ENCODE data around the gene KRTAP9-6. TPM values are rescaled to one million over a fixed set of nuclear protein-coding genes. Genes with fewer than 3 reads are reported as not detected.
"Not testable (repeated sequence)": the region's sequence is repeated elsewhere in the genome, so short reads cannot be mapped to it uniquely, and the experiment has no call there.

Gene KRTAP9-6
- total RNA-seq, 1 experiment from 2014 or later = not detected

DNA sequence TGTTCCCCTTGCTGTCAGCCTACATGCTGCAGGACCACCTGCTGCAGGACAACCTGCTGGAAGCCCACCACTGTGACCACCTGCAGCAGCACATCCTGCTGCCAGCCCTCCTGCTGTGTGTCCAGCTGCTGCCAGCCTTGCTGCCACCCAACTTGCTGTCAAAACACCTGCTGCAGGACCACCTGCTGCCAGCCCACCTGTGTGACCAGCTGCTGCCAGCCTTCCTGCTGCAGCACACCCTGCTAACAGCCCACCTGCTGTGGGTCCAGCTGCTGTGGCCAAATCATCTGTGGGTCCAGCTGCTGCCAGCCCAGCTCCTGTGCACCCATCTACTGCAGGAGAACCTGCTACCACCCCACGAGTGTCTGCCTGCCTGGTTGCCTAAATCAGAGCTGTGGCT lies 6.1 kb downstream of the KRTAP9-6 start:
- not testable (repeated sequence) for DNase-seq (ENCODE audit: low spot score)

DNA sequence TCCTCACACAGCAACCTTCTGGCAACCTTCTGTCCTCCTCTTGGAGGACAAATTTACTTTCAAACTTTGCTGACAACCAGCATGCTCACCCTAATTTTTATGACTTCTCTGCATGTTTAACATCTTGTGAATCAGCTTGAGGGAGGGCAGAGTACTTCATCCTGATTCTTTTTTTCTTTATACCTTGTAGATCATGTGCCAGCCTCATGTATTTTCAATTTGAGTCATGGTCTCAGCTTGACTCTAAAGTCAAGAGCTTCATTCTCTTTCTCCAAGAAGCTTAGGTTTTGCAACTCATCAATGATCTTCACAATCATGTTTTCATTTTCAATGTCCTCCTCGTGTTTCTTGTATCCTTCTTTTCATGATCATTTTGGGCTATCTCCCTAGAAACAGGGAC lies 6.7 kb downstream of the KRTAP9-6 start:
- no peak for DNase-seq (ENCODE audit: low spot score)

DNA sequence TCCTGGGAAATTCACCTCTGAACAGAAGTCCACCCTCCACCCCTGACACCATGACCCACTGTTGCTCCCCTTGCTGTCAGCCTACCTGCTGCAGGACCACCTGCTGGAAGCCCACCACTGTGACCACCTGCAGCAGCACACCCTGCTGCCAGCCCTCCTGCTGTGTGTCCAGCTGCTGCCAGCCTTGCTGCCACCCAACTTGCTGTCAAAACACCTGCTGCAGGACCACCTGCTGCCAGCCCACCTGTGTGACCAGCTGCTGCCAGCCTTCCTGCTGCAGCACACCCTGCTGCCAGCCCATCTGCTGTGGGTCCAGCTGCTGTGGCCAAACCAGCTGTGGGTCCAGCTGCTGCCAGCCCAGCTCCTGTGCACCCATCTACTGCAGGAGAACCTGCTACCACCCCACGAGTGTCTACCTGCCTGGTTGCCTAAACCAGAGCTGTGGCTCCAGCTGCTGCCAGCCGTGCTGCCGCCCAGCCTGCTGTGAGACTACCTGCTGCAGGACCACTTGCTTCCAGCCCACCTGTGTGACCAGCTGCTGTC lies 10.5 kb downstream of the KRTAP9-6 start, which contains the start of gene KRTAP9-7:
Gene KRTAP9-7 (plus strand): TSS at position 51 of the 543 bp plus-strand sequence. CDS start 0 bp downstream, at position 51.
- not testable (repeated sequence) for DNase-seq (ENCODE audit: low spot score)

DNA sequence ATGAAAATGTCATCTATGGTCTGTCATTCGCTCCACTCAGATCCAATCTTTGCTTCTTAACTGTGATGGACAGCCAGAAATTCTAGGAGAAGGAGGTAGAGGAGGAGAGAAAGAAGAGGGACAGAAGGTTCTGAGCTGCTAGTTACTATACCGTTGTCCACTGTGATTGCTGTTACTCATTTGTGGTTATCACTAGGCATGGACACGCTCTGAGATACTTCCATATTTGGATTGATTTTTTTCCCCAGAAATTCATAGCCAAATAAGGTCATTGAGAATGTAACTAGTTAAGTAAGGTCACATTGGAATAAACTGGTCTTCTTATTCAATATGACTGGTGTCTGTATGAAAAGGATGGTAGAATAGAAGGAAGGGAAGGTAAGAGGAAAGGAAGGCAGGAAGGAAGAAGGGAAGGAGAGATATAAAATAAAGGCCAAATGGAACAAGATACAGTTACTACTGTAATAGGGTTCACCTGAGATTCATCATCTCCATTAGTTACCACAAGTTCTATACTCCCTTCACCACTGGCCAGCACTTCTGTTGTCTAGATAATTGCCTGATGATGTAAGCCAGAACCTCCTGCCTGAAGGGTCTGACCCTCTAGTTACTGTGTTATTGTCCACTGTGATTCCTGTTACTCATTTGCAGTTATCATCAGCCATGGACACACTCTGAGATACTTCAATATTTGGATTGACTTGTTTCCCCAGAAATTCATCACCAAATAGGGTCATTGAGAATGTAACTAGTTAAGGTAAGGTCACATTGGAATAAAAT lies 13.2 kb downstream of the KRTAP9-6 start:
- no peak for DNase-seq (ENCODE audit: low spot score)

DNA sequence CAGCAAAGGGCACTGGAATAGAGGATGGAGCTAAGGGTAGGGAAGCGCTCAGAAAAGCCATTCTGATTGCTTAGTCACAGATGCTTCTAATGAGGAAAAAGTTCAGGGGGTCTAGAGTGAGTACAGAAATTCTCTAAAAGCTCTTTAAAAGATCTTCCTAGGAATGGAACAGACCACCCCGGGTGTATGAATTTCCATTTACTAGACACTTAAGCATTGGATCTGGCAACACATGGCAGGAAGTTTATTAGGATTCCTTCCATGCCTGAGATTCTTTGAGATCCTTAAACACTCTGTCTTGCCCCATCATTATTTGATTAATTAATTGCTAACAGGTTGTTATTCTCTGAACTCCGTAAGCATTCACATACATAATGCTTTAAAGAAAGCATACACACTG lies 18.9 kb downstream of the KRTAP9-6 start:
- DNase-seq (ENCODE audit: low spot score) = no peak

DNA sequence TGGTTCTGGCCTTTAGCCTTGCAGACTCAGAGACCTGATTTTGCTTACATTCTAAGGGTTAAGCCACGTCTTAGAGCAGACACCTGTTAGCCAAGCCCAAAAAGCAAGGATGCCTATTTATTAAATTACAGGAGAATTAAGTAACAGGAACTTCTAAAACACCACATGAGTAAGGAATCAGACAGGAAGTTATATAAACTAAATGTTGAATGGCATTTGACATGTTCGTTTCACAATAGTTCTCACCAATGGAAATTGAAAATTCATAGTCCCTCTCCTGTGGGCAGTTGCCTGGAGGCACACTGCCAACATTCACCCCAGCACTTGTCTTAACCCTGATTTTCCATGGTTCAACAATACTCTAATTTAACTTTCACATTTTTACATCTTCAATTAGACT lies 19.4 kb downstream of the KRTAP9-6 start:
- DNase-seq (ENCODE audit: low spot score) = no peak

DNA sequence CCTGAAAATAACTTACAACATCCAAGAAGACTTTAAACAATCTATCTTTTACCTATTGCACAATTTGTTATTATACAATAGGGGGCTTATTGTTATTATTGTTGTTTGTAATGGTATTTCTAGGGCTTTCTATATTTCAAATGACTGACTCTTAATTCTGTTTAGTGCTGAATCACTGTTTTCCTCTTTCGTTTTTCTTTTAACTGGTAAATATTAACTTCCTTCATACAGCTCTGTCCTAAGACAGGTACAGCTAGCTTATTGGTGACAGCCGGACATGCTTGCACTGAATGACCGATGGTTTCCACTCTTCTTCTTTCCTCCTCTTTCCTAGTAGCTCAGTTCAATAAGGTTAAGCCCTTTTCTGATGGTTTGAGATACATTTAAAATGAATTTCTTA lies 21.9 kb downstream of the KRTAP9-6 start:
- no peak for DNase-seq (ENCODE audit: low spot score)

DNA sequence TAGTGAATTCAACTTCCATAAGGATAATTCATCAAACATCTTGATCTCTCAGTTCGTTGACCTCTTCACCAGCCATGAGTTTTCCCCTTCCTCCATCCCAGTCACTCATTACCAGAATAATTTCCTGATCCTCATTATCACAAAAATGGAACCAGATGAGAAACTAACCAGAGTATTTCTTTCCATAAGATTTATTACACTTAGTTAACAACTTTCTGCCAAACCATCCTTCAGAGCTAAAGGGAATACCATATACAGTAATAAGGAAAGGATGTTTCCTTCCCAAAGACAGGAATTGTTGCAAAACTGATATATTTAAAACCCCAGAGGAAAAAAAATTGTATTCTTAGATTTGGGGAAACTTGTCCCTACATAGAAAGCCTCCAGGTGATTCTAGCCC lies 28.8 kb downstream of the KRTAP9-6 start:
- DNase-seq (ENCODE audit: low spot score) = no peak

DNA sequence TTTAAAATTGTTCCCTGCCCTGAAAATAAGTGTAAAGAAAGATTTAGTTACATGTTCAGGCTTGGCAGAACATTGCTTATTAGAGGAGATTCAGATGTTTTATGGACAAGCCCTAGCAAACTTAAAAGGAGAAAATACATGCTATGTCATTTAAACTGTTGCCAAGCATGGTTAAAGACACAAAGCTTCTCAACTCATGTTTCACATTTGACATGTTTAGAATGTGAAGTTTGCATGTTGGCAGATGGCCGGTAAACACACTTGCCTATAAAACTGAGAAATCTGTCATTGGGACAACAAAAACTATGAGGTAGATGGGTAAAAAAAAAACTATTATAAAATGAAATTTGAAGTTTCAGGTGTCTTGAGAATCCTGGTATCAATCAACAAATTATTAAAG lies 31.7 kb downstream of the KRTAP9-6 start:
- DNase-seq (ENCODE audit: low spot score) = no peak

DNA sequence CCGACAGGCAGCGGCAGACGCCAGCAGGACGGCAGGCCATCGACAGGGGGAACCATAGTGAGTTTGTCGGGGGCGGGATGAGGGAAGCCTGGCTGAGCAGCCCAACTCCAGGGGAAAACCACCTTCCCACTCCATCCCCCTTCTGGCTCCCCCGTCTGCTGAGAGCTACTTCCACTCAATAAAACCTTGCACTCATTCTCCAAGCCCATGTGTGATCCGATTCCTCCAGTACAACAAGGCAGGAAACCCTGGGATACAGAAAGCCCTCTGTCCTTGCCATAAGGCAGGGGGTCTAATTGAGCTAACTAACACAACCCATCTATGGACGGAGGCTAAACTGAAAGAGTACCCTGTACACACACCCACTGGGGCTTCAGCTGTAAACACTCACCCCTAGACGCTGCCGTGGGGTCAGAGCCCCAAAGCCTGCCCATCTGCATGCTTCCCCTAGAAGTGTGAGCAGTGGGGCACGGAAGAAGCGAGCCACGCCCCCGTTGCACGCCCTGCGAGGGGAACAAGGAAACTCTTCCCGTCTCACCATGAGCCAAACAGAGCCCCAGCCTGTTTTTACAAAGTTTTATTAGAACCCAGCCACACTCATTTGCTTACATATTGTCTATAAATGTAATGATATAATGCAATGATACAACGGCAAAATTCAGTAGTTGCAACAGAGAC lies 33.4 kb downstream of the KRTAP9-6 start:
- DNase-seq (ENCODE audit: low spot score) = no peak

DNA sequence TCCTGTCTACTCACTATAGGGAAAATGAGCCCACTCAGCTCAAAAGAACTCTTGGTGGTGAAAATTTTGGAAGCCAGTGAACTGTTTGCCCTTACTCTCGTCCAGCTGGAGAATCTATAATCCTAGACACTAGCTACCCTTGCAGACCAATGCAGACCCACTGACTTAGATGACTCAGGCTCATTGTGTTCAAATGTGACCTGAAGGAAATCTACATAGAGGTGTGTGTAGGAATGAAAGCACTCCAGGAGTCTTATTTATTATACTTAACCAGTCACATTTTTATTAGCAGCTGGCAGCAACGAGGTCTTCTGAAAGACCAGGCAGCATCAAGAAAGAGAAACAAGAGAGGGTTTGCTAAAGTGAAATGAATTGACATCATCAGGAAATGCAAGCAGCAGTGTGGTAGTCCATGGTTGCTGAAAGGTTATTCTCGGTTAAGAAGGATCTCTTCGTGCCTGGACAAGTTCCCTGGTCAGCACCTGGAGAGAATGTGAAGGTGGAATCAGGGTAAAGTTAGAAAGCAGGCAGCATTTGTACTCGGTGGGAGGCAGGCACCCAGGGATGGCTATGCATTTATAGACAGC lies 36.1 kb downstream of the KRTAP9-6 start:
- DNase-seq (ENCODE audit: low spot score) = no peak

DNA sequence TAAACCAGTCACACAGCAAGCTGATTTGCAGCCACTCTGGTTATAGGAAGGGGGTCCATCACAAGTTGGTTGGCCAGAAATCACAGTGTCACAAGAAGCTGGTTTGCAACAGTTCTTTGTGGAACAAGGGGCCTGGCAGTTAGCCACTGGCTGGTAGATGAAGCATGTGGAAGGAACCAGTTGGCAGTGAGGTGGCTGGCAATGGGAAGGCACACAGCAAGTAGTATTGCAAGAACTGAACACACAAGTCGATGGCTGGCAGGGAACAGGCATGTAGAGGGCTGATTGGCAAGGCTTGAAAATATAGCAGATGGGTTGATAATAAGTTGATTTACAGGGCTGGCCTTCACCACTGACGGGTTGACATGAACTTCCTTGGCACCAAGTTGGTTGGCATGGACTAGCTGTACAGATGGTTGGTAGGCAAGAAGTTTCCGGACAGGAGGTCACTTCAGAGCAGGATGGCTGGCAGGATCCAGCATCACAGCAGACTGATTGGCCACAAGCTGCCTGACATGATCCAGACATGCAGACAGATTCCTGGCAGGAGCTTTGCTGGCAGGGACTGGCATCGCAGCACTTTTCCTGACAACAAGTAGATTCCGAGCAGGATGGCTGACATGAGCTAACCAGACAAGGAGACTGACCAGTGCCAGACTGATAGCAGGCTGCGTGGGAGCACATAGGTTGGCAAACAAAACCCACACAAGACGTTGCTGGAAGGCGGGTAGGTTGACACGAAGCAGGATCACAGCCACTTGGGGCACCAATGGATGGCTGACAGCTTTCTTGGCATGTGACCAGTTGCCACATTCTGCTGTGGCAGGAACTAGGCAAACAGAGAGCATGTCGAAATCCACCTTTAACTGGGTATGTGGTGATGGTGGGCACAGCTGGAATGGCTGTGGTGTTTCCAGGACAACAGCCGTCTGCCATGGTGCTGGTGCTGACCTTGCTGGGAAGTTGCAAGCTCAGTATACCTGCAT lies 37.0 kb downstream of the KRTAP9-6 start, which contains the start of gene KRTAP29-1:
Gene KRTAP29-1 (minus strand): TSS at position 936 of the 986 bp plus-strand sequence. CDS start 0 bp downstream, at position 936.
- DNase-seq (ENCODE audit: low spot score) = peak; percentile 59

DNA sequence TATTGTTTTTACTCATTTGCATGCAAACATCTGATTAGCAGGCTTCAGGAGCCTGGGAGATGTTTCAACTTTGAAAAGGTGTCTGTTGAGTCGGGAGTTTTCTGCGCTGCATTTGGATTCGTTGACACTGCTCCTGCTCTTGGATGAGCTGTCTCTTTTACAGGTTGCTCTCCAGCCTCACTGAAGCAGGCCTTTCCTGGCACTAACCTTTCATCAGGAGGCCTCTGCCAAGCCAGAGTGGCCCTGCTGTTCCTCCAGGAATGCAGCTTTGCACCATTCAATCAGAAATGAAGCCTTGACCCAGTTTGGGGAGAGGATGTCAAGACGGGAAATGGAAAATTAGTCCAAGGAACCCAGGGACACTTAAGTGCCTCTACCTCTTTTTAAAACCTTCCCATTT lies 37.8 kb downstream of the KRTAP9-6 start:
- DNase-seq (ENCODE audit: low spot score) = no peak

DNA sequence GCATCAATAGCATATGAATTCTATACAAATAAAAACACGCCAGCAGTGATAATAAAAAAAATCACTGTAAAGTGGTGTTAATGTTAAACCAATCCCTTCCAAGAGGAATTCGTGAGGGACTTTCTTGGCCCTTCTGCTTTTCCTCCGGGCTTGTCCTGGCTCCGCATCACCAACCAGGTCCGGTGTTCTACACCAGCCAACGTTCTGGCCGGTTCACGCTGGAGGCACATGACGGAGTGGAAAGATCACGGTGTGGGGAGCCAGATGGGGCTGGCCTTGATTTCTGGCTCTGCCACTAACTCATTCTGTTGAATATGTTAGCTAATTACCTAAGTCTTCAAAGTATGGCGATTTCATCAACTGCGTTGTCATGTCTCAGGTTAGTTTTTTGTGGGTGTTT lies 38.9 kb downstream of the KRTAP9-6 start:
- no peak for DNase-seq (ENCODE audit: low spot score)

DNA sequence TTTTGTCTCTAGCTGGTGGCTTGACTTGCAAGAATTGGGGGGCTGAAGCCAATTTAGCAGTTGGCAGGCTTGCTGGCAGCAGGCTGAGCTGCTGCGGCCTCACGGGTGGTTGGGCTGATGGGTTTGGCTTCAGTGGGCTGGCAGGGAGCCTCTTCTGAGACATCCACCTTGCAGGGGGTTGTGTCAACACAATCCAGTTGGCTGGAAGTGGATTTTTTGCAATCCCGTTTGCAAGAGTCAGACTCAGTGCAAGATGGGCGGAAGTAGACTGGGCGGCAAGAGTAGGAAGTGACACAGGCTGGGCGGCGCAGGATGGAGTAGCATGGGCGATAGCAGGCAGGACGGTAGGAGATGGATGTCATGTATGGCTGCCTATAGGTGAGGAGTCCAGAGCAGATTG lies 42.5 kb downstream of the KRTAP9-6 start:
- DNase-seq (ENCODE audit: low spot score) = no peak

DNA sequence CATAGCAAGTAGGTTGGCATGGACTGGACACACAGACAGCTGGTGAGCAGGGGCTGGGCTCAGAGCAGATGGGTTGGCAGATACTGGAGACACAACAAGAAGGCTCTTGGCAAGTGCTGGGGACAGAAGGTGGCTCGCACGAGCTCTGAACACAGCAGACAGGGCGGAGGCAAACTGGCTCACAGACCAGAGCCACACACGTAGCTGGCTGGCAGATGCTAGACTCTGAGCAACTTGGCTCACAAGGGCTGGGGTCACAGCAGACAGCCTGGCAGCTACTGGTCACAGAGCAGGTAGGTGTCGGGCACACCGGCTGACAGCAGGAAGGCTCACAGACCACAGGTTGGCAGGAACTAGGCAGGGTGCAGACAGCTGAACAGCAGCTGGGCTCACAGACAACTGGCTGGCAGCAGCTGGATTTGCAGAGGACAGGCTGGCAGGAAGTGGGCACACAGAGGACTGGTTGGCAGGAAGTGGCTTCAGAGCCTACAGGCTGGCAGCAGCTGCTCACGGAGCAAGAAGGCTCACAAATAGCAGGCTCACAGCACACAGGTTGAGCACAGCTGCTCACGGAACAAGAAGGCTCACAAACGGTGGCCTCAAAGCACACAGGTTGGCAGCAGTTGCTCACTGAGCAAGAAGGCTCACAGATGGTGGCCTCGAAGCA lies 43.2 kb downstream of the KRTAP9-6 start:
- peak; percentile 88 for DNase-seq (ENCODE audit: low spot score)

DNA sequence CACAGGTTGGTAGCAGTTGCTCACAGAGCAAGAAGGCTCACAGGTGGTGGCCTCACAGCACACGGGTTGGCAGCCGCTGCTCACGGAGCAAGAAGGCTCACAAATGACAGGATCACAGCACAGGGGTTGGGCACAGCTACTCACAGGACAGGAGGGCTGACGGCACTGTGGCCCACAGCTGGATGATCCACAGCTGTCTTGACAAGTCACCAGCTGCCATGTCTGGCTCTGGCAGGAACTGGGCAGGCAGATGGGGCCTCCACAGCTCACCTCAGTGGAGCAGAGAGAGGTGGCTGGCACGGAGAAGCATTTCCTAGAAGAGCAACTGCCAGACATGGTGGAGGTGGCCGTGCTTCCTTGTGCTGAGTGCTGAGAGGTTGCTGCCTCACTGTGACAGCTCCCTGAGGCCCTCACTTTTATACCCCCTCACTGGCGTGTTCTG lies 43.8 kb downstream of the KRTAP9-6 start, which contains the start of gene KRTAP16-1:
Gene KRTAP16-1 (minus strand): TSS at position 392 of the 442 bp plus-strand sequence. CDS start 56 bp downstream, at position 336.
- DNase-seq (ENCODE audit: low spot score) = no peak

DNA sequence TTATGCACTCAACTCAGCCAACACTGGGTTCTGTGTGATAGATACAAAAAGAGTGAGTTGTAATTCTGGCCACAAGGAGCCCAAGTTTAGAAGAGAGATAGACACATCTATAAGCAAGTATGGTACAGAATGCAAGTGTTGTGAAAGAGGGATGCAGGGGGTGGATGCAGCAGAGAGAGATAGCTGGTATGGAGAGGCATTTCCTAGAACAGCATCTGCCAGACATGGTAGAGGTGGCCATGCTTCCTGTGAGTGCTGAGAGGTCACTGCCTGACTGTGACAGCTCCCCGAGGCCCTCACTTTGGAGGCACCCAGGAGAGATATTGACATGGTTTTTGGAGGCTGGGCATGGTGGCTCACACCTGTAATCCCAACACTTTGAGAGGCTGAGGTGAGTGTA lies 45.9 kb downstream of the KRTAP9-6 start:
- DNase-seq (ENCODE audit: low spot score) = no peak

DNA sequence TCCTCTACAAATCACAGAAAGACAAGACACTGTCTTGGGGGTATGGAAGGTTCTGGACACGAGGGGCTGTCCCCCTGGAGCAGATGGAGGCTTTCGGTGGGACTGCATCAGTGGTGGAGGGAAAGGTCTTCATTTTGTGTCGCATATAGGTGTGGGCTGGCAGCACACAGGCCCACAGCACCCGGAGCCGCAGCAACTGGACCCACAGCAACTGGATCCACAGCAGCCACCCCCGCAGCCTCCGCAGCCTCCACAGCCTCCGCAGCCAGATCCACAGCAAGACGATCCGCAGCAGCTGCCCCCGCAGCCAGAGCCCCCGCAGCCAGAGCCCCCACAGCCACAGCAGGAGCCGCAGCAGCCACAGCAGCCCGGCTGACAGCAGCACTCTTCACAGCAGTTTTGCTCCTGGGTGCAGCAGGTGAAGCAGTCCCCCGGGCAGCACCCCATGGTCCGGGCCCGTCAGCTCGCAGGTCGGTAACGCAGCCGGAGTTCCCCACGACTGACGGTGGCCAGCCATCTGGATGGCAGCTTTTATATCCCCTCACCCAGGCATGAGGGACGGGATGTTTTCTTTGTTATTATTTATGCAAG lies 50.1 kb downstream of the KRTAP9-6 start, which contains the start of gene KRTAP17-1:
Gene KRTAP17-1 (minus strand): TSS at position 507 of the 591 bp plus-strand sequence. CDS start 60 bp downstream, at position 447.
- no peak for DNase-seq (ENCODE audit: low spot score)
